Glutamatergic neuron (in vitro differentiated cells): ENCODE data around the gene PRKCA. TPM values are rescaled to one million over a fixed set of nuclear protein-coding genes. Genes with fewer than 3 reads are reported as not detected.

ENCODE experiments used
- DNase-seq: peaks from one replicate; pipeline ENCODE4 v3.0.0; 2022
- H3K27ac Mint-ChIP-seq: one replicate; pipeline ENCODE4 v1.8.0; 2020; ENCODE audit warnings: mild to moderate bottlenecking, mixed read lengths, inconsistent platforms; ENCODE audit not compliant: unreplicated experiment
- H3K27me3 Mint-ChIP-seq: one replicate; pipeline ENCODE4 v1.8.0; 2020; ENCODE audit warnings: mild to moderate bottlenecking, moderate library complexity, mixed read lengths, inconsistent platforms; ENCODE audit not compliant: unreplicated experiment
- H3K36me3 Mint-ChIP-seq: one replicate; pipeline ENCODE4 v1.8.0; 2020; ENCODE audit warnings: mild to moderate bottlenecking, mixed read lengths, inconsistent platforms; ENCODE audit not compliant: unreplicated experiment
- H3K4me1 Mint-ChIP-seq: one replicate; pipeline ENCODE4 v1.8.0; 2020; ENCODE audit warnings: mild to moderate bottlenecking, low read depth, mixed read lengths, inconsistent platforms; ENCODE audit not compliant: unreplicated experiment
- H3K4me3 Mint-ChIP-seq: one replicate; pipeline ENCODE4 v1.8.0; 2020; ENCODE audit warnings: mild to moderate bottlenecking, mixed read lengths, inconsistent platforms; ENCODE audit not compliant: unreplicated experiment
- H3K9me3 Mint-ChIP-seq: one replicate; pipeline ENCODE4 v1.8.0; 2020; ENCODE audit warnings: mild to moderate bottlenecking, moderate library complexity, mixed read lengths, inconsistent platforms; ENCODE audit not compliant: unreplicated experiment
- CTCF ChIP-seq: fragments of 200-600 bp; sonication (generic); IDR thresholded peaks from one replicate; pipeline ENCODE4 v1.5.0; 2021; ENCODE audit not compliant: partially characterized antibody, unreplicated experiment
- total RNA-seq: library from RNA; stranded (reverse); fragmentation: NEBNext Ultra II Directional; extraction: Animal tissue kit (Norgen Biotek cat#: 25700); gene quantifications from one replicate; pipeline ENCODE4 v1.2.1, GENCODE V29; 2021; ENCODE audit not compliant: unreplicated experiment

Gene PRKCA
- total RNA-seq, 1 donor from 2014 or later = 2.2 TPM

- Mint-ChIP-seq H3K4me3 (no peak overlapping the region), H3K27ac (no peak overlapping the region), H3K9me3 (peaks cover 2% of the 10 kb centered on the region), H3K27me3 (no peaks in the 10 kb centered on the region), H3K4me1 (no peaks in the 10 kb centered on the region), H3K36me3 (no peaks in the 10 kb centered on the region)
- DNase-seq = no peak
- no peak for TF ChIP-seq CTCF
These were observed 124.1 kb downstream of the PRKCA start for GRCh38 chr17:66426397-66427033.

GRCh38 chr17:66427134-66427533 lies 124.7 kb downstream of the PRKCA start:
- H3K27ac Mint-ChIP-seq = no peak overlapping the region
- no peaks in the 10 kb centered on the region for H3K4me1 Mint-ChIP-seq
- no peak for DNase-seq
- no peak overlapping the region for H3K4me3 Mint-ChIP-seq
- TF ChIP-seq CTCF = no peak
- peaks cover 2% of the 10 kb centered on the region for H3K9me3 Mint-ChIP-seq
- no peaks in the 10 kb centered on the region for H3K27me3 Mint-ChIP-seq
- no peaks in the 10 kb centered on the region for H3K36me3 Mint-ChIP-seq

- Mint-ChIP-seq H3K27me3 (no peaks in the 10 kb centered on the region), H3K27ac (no peak overlapping the region)
These were observed 127.3 kb downstream of the PRKCA start for GRCh38 chr17:66429680-66430079.

GRCh38 chr17:66430846-66431795 lies 128.7 kb downstream of the PRKCA start:
- Mint-ChIP-seq H3K9me3 (no peaks in the 10 kb centered on the region), H3K4me1 (no peaks in the 10 kb centered on the region), H3K27ac (no peak overlapping the region), H3K27me3 (no peaks in the 10 kb centered on the region), H3K36me3 (no peaks in the 10 kb centered on the region), H3K4me3 (no peak overlapping the region)
- no peak for DNase-seq
- no peak for TF ChIP-seq CTCF

More at GRCh38 chr17:66429680-66430079, 127.3 kb downstream of the PRKCA start:
- no peak for TF ChIP-seq CTCF
- H3K9me3 Mint-ChIP-seq = peaks cover 2% of the 10 kb centered on the region
- no peaks in the 10 kb centered on the region for H3K36me3 Mint-ChIP-seq
- no peaks in the 10 kb centered on the region for H3K4me1 Mint-ChIP-seq
- no peak for DNase-seq
- no peak overlapping the region for H3K4me3 Mint-ChIP-seq

- H3K27ac Mint-ChIP-seq = no peak overlapping the region
- no peaks in the 10 kb centered on the region for H3K9me3 Mint-ChIP-seq
- TF ChIP-seq CTCF = no peak
- no peaks in the 10 kb centered on the region for H3K27me3 Mint-ChIP-seq
- no peaks in the 10 kb centered on the region for H3K36me3 Mint-ChIP-seq
- H3K4me1 Mint-ChIP-seq = no peaks in the 10 kb centered on the region
- no peak overlapping the region for H3K4me3 Mint-ChIP-seq
- DNase-seq = no peak
These were observed 129.5 kb downstream of the PRKCA start for GRCh38 chr17:66431910-66432309.
